A673 (cell line): ENCODE results near the gene KCNRG. TPM values are rescaled to one million over a fixed set of nuclear protein-coding genes. Genes with fewer than 3 reads are reported as not detected.

Experiments
- Bru-seq: library from RNA; stranded (reverse); fragments of 400-500 nt; gene quantifications from one replicate; lab custom pipeline; 2021; lab: Mats Ljungman, UMichigan
- BruChase-seq, 2 experiments: library from RNA; stranded (reverse); fragments of 400-500 nt; gene quantifications; one replicate each; lab custom pipeline; 2021; lab: Mats Ljungman, UMichigan
- BruUV-seq: library from RNA; stranded (reverse); fragments of 400-500 nt; replicated peaks from 2 replicates; lab custom pipeline; 2021; lab: Mats Ljungman, UMichigan
- CTCF ChIA-PET: fragments of 300-600 bp; sonication (Branson Sonifier 250); formaldehyde crosslinking; loops from one replicate; lab custom pipeline; 2022; ENCODE audit warnings: antibody characterized with exemption; lab: Charles Lee
- POLR2A ChIA-PET: fragments of 300-600 bp; sonication (Branson Sonifier 250); formaldehyde crosslinking; loops from one replicate; lab custom pipeline; 2022; ENCODE audit warnings: antibody characterized with exemption; ENCODE audit not compliant: low non-redundant PET; lab: Charles Lee
- DNase-seq: peaks from one replicate; pipeline ENCODE4 v3.0.0-alpha.2; 2015; ENCODE audit warnings: low spot score
- H3K27ac ChIP-seq: fragments of 200-600 bp; sonication (generic); 2 replicates; pipeline ENCODE4 v1.5.1; 2016; ENCODE audit warnings: mixed run types, low read depth, mild to moderate bottlenecking, mixed read lengths, antibody characterized with exemption, low read length; ENCODE audit not compliant: poor library complexity, severe bottlenecking
- H3K27me3 ChIP-seq: fragments of 200-600 bp; sonication (generic); replicated peaks from 2 replicates; pipeline ENCODE4 v1.6.1; 2017; ENCODE audit warnings: mixed run types, low read depth, mild to moderate bottlenecking, mixed read lengths, antibody characterized with exemption, low read length; ENCODE audit not compliant: insufficient read depth, poor library complexity
- H3K36me3 ChIP-seq: fragments of 200-600 bp; sonication (generic); 2 replicates; pipeline ENCODE4 v1.6.1; 2016; ENCODE audit warnings: mixed run types, mild to moderate bottlenecking, mixed read lengths, antibody characterized with exemption, low read length; ENCODE audit not compliant: insufficient read depth, poor library complexity, severe bottlenecking
- H3K4me1 ChIP-seq: fragments of 200-600 bp; sonication (generic); 2 replicates; pipeline ENCODE4 v1.6.1; 2017; ENCODE audit warnings: mixed run types, mild to moderate bottlenecking, mixed read lengths, antibody characterized with exemption, low read length; ENCODE audit not compliant: insufficient read depth, poor library complexity, severe bottlenecking
- H3K4me3 ChIP-seq: fragments of 200-600 bp; sonication (generic); 2 replicates; pipeline ENCODE4 v1.5.1; 2016; ENCODE audit warnings: low read depth, mixed run types, mild to moderate bottlenecking, mixed read lengths, low read length; ENCODE audit not compliant: poor library complexity, severe bottlenecking
- H3K9me3 ChIP-seq: fragments of 200-600 bp; sonication (generic); 2 replicates; pipeline ENCODE4 v1.6.1; 2016; ENCODE audit warnings: mixed run types, low read depth, mild to moderate bottlenecking, mixed read lengths, antibody characterized with exemption, low read length; ENCODE audit not compliant: poor library complexity, severe bottlenecking
- CTCF ChIP-seq: fragments of 300-800, 200-600 bp; sonication (generic); conservative IDR thresholded peaks from 2 replicates; pipeline ENCODE4 v1.5.1; 2017; ENCODE audit warnings: low read depth, mild to moderate bottlenecking, antibody characterized with exemption, low read length, moderate library complexity, mixed read lengths
- EZH2 ChIP-seq: fragments of 200-600 bp; sonication (generic); IDR thresholded peaks from 2 replicates; pipeline ENCODE4 v1.6.1; 2017; ENCODE audit warnings: borderline replicate concordance, low read depth, mild to moderate bottlenecking, mixed read lengths, antibody characterized with exemption, low read length; ENCODE audit not compliant: poor library complexity, severe bottlenecking
- intact Hi-C: fragments of 100-400 bp; cut with micrococcal nuclease; formaldehyde crosslinking; loops from one replicate; pipeline ENCODE4 v1.10.0; 2022; ENCODE audit not compliant: unreplicated experiment
- long read RNA-seq: library from polyadenylated mRNA; stranded (forward); transcript quantifications from one replicate; pipeline ENCODE4 v2.0.0, GENCODE V29; 2022
- total RNA-seq: library from RNA; stranded (reverse); gene quantifications from 2 replicates; pipeline ENCODE4 v1.2.3, GENCODE V29; 2021

Gene KCNRG
- total RNA-seq, result 1.4 and 2.1 TPM in 2 replicates
- Bru-seq, nascent RNA, result percentile 76 among the genes with signal in this experiment
- BruChase-seq, experiment 1, labeled RNA remaining after a 2-hour chase, result percentile 65 among the genes with signal in this experiment
- BruChase-seq, experiment 2, labeled RNA remaining after a 6-hour chase, result percentile 55 among the genes with signal in this experiment
- long read RNA-seq, partial matches to known transcripts, result 0 of 7 reads
- long read RNA-seq, other reads (novel, unspliced or antisense), result 7 of 7 reads

GRCh38 chr13:50015258-50015657 is at the start of gene KCNRG:
Gene KCNRG, plus strand, starts transcription at chr13:50015444. Its CDS starts 50 bp downstream, at chr13:50015494.
- no peak within 1 kb of the TSS for H3K4me3 ChIP-seq
- no peaks in the 10 kb centered on the region for H3K9me3 ChIP-seq
- H3K27ac ChIP-seq, result no peak within 1 kb of the TSS
- intact Hi-C loops, result no loop called here
- POLR2A ChIA-PET, result no interaction called here
- peaks cover 29% of the 10 kb centered on the region for H3K36me3 ChIP-seq
- H3K4me1 ChIP-seq, result peaks cover 6% of the 10 kb centered on the region
- CTCF ChIA-PET, result no interaction called here
- H3K27me3 ChIP-seq, result no peaks in the 10 kb centered on the region
- TF ChIP-seq EZH2 (no peak), CTCF (no peak)
- BruUV-seq, result no TSS peak
- no peak for DNase-seq

GRCh38 chr13:49967456-49967855 is 47.8 kb upstream of the KCNRG start:
- POLR2A ChIA-PET, result no interaction called here
- Histone ChIP-seq H3K27ac (no peak overlapping the region), H3K4me1 (no peaks in the 10 kb centered on the region), H3K27me3 (no peaks in the 10 kb centered on the region), H3K4me3 (no peak overlapping the region), H3K36me3 (no peaks in the 10 kb centered on the region), H3K9me3 (peaks cover 4% of the 10 kb centered on the region)
- CTCF ChIA-PET, result no interaction called here
- BruUV-seq, result no TSS peak
- TF ChIP-seq CTCF (no peak), EZH2 (no peak)
- DNase-seq, result no peak
- intact Hi-C loops, result no loop called here

- POLR2A ChIA-PET, result no interaction called here
- CTCF ChIA-PET, result no interaction called here
Observed at GRCh38 chr13:49972709-49973108, 42.5 kb upstream of the KCNRG start.

More at GRCh38 chr13:49972709-49973108, 42.5 kb upstream of the KCNRG start:
- no peak overlapping the region for H3K4me3 ChIP-seq
- no peak overlapping the region for H3K27ac ChIP-seq
- H3K9me3 ChIP-seq, result no peaks in the 10 kb centered on the region
- BruUV-seq, result no TSS peak
- TF ChIP-seq CTCF (no peak), EZH2 (no peak)
- intact Hi-C loops, result no loop called here
- DNase-seq, result no peak
- peaks cover 13% of the 10 kb centered on the region for H3K4me1 ChIP-seq
- H3K36me3 ChIP-seq, result no peaks in the 10 kb centered on the region
- no peaks in the 10 kb centered on the region for H3K27me3 ChIP-seq
